Stimulated activated naive CD8-positive, alpha-beta T cell treated with anti-CD3 and anti-CD28 coated beads, Interleukin-15, Interleukin-2, amounts not matched to agents 100 ng/mL and 50 ng/mL, for 24 hours (primary cell): Measurements from ENCODE around the gene CHMP5.

ENCODE experiments used
- H3K27ac Mint-ChIP-seq: one replicate; pipeline ENCODE4 v1.8.0; 2021; ENCODE audit warnings: mild to moderate bottlenecking, mixed read lengths
- H3K27me3 Mint-ChIP-seq: one replicate; pipeline ENCODE4 v1.8.0; 2021; ENCODE audit warnings: mixed read lengths
- H3K36me3 Mint-ChIP-seq: one replicate; pipeline ENCODE4 v1.8.0; 2021; ENCODE audit warnings: low read depth, mixed read lengths
- H3K4me1 Mint-ChIP-seq: one replicate; pipeline ENCODE4 v1.8.0; 2021; ENCODE audit warnings: low read depth, mixed read lengths
- H3K4me3 Mint-ChIP-seq: one replicate; pipeline ENCODE4 v1.8.0; 2021; ENCODE audit warnings: mild to moderate bottlenecking, mixed read lengths
- H3K9me3 Mint-ChIP-seq: one replicate; pipeline ENCODE4 v1.8.0; 2021; ENCODE audit warnings: mixed read lengths

Gene CHMP5

GRCh38 chr9:33233626-33234342, 31.1 kb upstream of the CHMP5 start:
- Mint-ChIP-seq H3K4me1 (no peaks in the 10 kb centered on the region), H3K4me3 (no peak overlapping the region), H3K27ac (no peak overlapping the region), H3K9me3 (no peaks in the 10 kb centered on the region), H3K36me3 (no peaks in the 10 kb centered on the region), H3K27me3 (peaks cover 4% of the 10 kb centered on the region)

GRCh38 chr9:33234511-33235467, 30.1 kb upstream of the CHMP5 start:
- Mint-ChIP-seq H3K27ac (no peak overlapping the region), H3K27me3 (peaks cover 4% of the 10 kb centered on the region), H3K36me3 (no peaks in the 10 kb centered on the region), H3K4me1 (no peaks in the 10 kb centered on the region), H3K9me3 (no peaks in the 10 kb centered on the region), H3K4me3 (no peak overlapping the region)

- Mint-ChIP-seq H3K27me3 (peaks cover 4% of the 10 kb centered on the region), H3K9me3 (no peaks in the 10 kb centered on the region), H3K4me3 (no peak overlapping the region), H3K27ac (no peak overlapping the region), H3K4me1 (no peaks in the 10 kb centered on the region), H3K36me3 (no peaks in the 10 kb centered on the region)
These were observed 28.3 kb upstream of the CHMP5 start for GRCh38 chr9:33236571-33236970.

- Mint-ChIP-seq H3K36me3 (no peaks in the 10 kb centered on the region), H3K27ac (peak within 1 kb of the TSS; percentile 70), H3K9me3 (no peaks in the 10 kb centered on the region), H3K4me1 (no peaks in the 10 kb centered on the region), H3K27me3 (peaks cover 4% of the 10 kb centered on the region), H3K4me3 (no peak within 1 kb of the TSS)
These were observed 24.9 kb upstream of the CHMP5 start, which contains the start of gene SPINK4 for GRCh38 chr9:33239921-33240320. SPINK4 (plus strand) TSS chr9:33240167; CDS start chr9:33240209, 42 bp downstream.

GRCh38 chr9:33241298-33241697, 23.6 kb upstream of the CHMP5 start:
- H3K9me3 Mint-ChIP-seq: no peaks in the 10 kb centered on the region
- no peaks in the 10 kb centered on the region for H3K36me3 Mint-ChIP-seq
- H3K4me1 Mint-ChIP-seq: no peaks in the 10 kb centered on the region
- no peak overlapping the region for H3K4me3 Mint-ChIP-seq
- H3K27me3 Mint-ChIP-seq: no peaks in the 10 kb centered on the region
- no peak overlapping the region for H3K27ac Mint-ChIP-seq

- Mint-ChIP-seq H3K27me3 (no peaks in the 10 kb centered on the region), H3K27ac (no peak overlapping the region), H3K4me1 (no peaks in the 10 kb centered on the region), H3K36me3 (peaks cover 5% of the 10 kb centered on the region), H3K9me3 (no peaks in the 10 kb centered on the region), H3K4me3 (no peak overlapping the region)
These were observed 22.2 kb upstream of the CHMP5 start for GRCh38 chr9:33242609-33243134.

GRCh38 chr9:33244137-33244784, 20.6 kb upstream of the CHMP5 start:
- Mint-ChIP-seq H3K27me3 (no peaks in the 10 kb centered on the region), H3K4me1 (no peaks in the 10 kb centered on the region), H3K9me3 (no peaks in the 10 kb centered on the region), H3K27ac (no peak overlapping the region), H3K4me3 (no peak overlapping the region), H3K36me3 (peaks cover 10% of the 10 kb centered on the region)

- H3K27me3 Mint-ChIP-seq: no peaks in the 10 kb centered on the region
- no peak overlapping the region for H3K27ac Mint-ChIP-seq
- H3K9me3 Mint-ChIP-seq: no peaks in the 10 kb centered on the region
- peaks cover 10% of the 10 kb centered on the region for H3K36me3 Mint-ChIP-seq
- no peaks in the 10 kb centered on the region for H3K4me1 Mint-ChIP-seq
- no peak overlapping the region for H3K4me3 Mint-ChIP-seq
These were observed 19.5 kb upstream of the CHMP5 start for GRCh38 chr9:33245341-33245740.

GRCh38 chr9:33246269-33246860, 18.5 kb upstream of the CHMP5 start:
- no peaks in the 10 kb centered on the region for H3K27me3 Mint-ChIP-seq
- H3K4me1 Mint-ChIP-seq: no peaks in the 10 kb centered on the region
- peaks cover 20% of the 10 kb centered on the region for H3K36me3 Mint-ChIP-seq
- H3K27ac Mint-ChIP-seq: no peak overlapping the region
- no peaks in the 10 kb centered on the region for H3K9me3 Mint-ChIP-seq
- no peak overlapping the region for H3K4me3 Mint-ChIP-seq

- Mint-ChIP-seq H3K27ac (no peak overlapping the region), H3K9me3 (no peaks in the 10 kb centered on the region), H3K4me3 (no peak overlapping the region), H3K4me1 (no peaks in the 10 kb centered on the region), H3K36me3 (peaks cover 28% of the 10 kb centered on the region), H3K27me3 (no peaks in the 10 kb centered on the region)
These were observed 16.2 kb upstream of the CHMP5 start for GRCh38 chr9:33248606-33249005.

GRCh38 chr9:33249087-33249658, 15.7 kb upstream of the CHMP5 start:
- no peaks in the 10 kb centered on the region for H3K4me1 Mint-ChIP-seq
- H3K36me3 Mint-ChIP-seq: peaks cover 28% of the 10 kb centered on the region
- no peaks in the 10 kb centered on the region for H3K9me3 Mint-ChIP-seq
- H3K27me3 Mint-ChIP-seq: no peaks in the 10 kb centered on the region
- H3K27ac Mint-ChIP-seq: peak overlapping the region; percentile 23
- no peak overlapping the region for H3K4me3 Mint-ChIP-seq

- H3K27me3 Mint-ChIP-seq: no peaks in the 10 kb centered on the region
- H3K27ac Mint-ChIP-seq: no peak overlapping the region
- no peaks in the 10 kb centered on the region for H3K9me3 Mint-ChIP-seq
- no peak overlapping the region for H3K4me3 Mint-ChIP-seq
- no peaks in the 10 kb centered on the region for H3K4me1 Mint-ChIP-seq
- H3K36me3 Mint-ChIP-seq: peaks cover 35% of the 10 kb centered on the region
These were observed 14.9 kb upstream of the CHMP5 start for GRCh38 chr9:33249983-33250382.

- H3K4me1 Mint-ChIP-seq: no peaks in the 10 kb centered on the region
- no peaks in the 10 kb centered on the region for H3K9me3 Mint-ChIP-seq
- no peak overlapping the region for H3K27ac Mint-ChIP-seq
- H3K27me3 Mint-ChIP-seq: no peaks in the 10 kb centered on the region
- peaks cover 40% of the 10 kb centered on the region for H3K36me3 Mint-ChIP-seq
- no peak overlapping the region for H3K4me3 Mint-ChIP-seq
These were observed 14.3 kb upstream of the CHMP5 start for GRCh38 chr9:33250458-33250995.

- Mint-ChIP-seq H3K9me3 (no peaks in the 10 kb centered on the region), H3K4me1 (no peaks in the 10 kb centered on the region), H3K27me3 (no peaks in the 10 kb centered on the region), H3K27ac (no peak overlapping the region), H3K36me3 (peaks cover 60% of the 10 kb centered on the region), H3K4me3 (no peak overlapping the region)
These were observed 10.6 kb upstream of the CHMP5 start for GRCh38 chr9:33254211-33254610.
